ENCODE measurements around the gene APBA3. TPM values are rescaled to one million over a fixed set of nuclear protein-coding genes. Genes with fewer than 3 reads are reported as not detected.

APBA3 gene
- total RNA-seq (2022; extraction: Qiagen RNA extraction) = 9.8 to 11.6 TPM (median 11.1 TPM) in 5 replicates

GRCh38 chr19:3761382-3762129 is at the start of gene APBA3:
Gene APBA3, minus strand, starts transcription at chr19:3761692. Its CDS starts 1,428 bp downstream, at chr19:3760264.

GRCh38 chr19:3785938-3786824 is 24.7 kb upstream of the APBA3 start, which contains the start of gene MATK:
Gene MATK, minus strand, starts transcription at chr19:3786381. Its CDS starts 1,246 bp downstream, at chr19:3785135.

GRCh38 chr19:3771906-3772455 is 10.5 kb upstream of the APBA3 start, which contains the start of gene RAX2:
Gene RAX2, minus strand, starts transcription at chr19:3772228. Its CDS starts 486 bp downstream, at chr19:3771742.

GRCh38 chr19:3762501-3763459 is 1.3 kb upstream of the APBA3 start, which contains the start of gene MRPL54:
Gene MRPL54, plus strand, starts transcription at chr19:3762682. Its CDS starts 19 bp downstream, at chr19:3762701.

GRCh38 chr19:3708207-3708931 is 53.1 kb downstream of the APBA3 start, which contains the start of gene TJP3:
Gene TJP3, plus strand, starts transcription at chr19:3708384. Its CDS starts 20,049 bp downstream, at chr19:3728433.

Other genes starting within 250 kb of the APBA3 start
- 0.20 to 0.23 TPM in 2 of 5 replicates, not detected in the others for gene TEKTIP1, start 222.5 kb downstream of the APBA3 start, total RNA-seq (2022; extraction: Qiagen RNA extraction)
- gene MFSD12, start 204.1 kb downstream of the APBA3 start, total RNA-seq (2022; extraction: Qiagen RNA extraction) = 124 to 145 TPM (median 137 TPM) in 5 replicates
- 41.3 to 60.6 TPM (median 56.1 TPM) in 5 replicates for gene HMG20B, start 188.7 kb downstream of the APBA3 start, total RNA-seq (2022; extraction: Qiagen RNA extraction)
- 0.17 to 0.32 TPM (median 0.25 TPM) in 5 replicates for gene GIPC3, start 176.2 kb downstream of the APBA3 start, total RNA-seq (2022; extraction: Qiagen RNA extraction)
- 0.86 to 1.5 TPM (median 1.0 TPM) in 5 replicates for gene TBXA2R, start 154.8 kb downstream of the APBA3 start, total RNA-seq (2022; extraction: Qiagen RNA extraction)
- gene CACTIN, start 134.9 kb downstream of the APBA3 start, total RNA-seq (2022; extraction: Qiagen RNA extraction) = 12.1 to 17.4 TPM (median 17.0 TPM) in 5 replicates
- 11.1 to 13.1 TPM (median 11.9 TPM) in 5 replicates for gene PIP5K1C, start 61.2 kb downstream of the APBA3 start, total RNA-seq (2022; extraction: Qiagen RNA extraction)
- 0.39 to 0.69 TPM (median 0.56 TPM) in 5 replicates for gene TJP3, start 53.3 kb downstream of the APBA3 start, total RNA-seq (2022; extraction: Qiagen RNA extraction)
- 60.1 to 76.7 TPM (median 65.6 TPM) in 5 replicates for gene MRPL54, start 990 bp upstream of the APBA3 start, total RNA-seq (2022; extraction: Qiagen RNA extraction)
- not detected in 5 replicates for gene RAX2, start 10.5 kb upstream of the APBA3 start, total RNA-seq (2022; extraction: Qiagen RNA extraction)
- 0.52 to 1.5 TPM (median 0.99 TPM) in 5 replicates for gene MATK, start 24.7 kb upstream of the APBA3 start, total RNA-seq (2022; extraction: Qiagen RNA extraction)
- gene ZFR2, start 107.3 kb upstream of the APBA3 start, total RNA-seq (2022; extraction: Qiagen RNA extraction) = 0.20 TPM in 1 of 5 replicates, not detected in the others
- 0.06 to 0.20 TPM (median 0.08 TPM) in 5 replicates for gene ATCAY, start 119.0 kb upstream of the APBA3 start, total RNA-seq (2022; extraction: Qiagen RNA extraction)
- gene NMRK2, start 171.4 kb upstream of the APBA3 start, total RNA-seq (2022; extraction: Qiagen RNA extraction) = not detected in 5 replicates
- gene DAPK3, start 209.4 kb upstream of the APBA3 start, total RNA-seq (2022; extraction: Qiagen RNA extraction) = 41.5 to 57.8 TPM (median 43.6 TPM) in 5 replicates
- gene EEF2, start 223.8 kb upstream of the APBA3 start, total RNA-seq (2022; extraction: Qiagen RNA extraction) = 1,002 to 1,061 TPM (median 1,049 TPM) in 5 replicates
- 13.8 to 18.4 TPM (median 17.0 TPM) in 5 replicates for gene PIAS4, start 246.0 kb upstream of the APBA3 start, total RNA-seq (2022; extraction: Qiagen RNA extraction)

Data from A549 treated with Hydrocortisone at 1 μM for 4 hours (cell line).